C4-2B (cell line): ENCODE data around the gene ARID5B.

Experiments used
- CTCF ChIP-seq: fragments of 450-650 bp; conservative IDR thresholded peaks from 2 replicates; pipeline ENCODE4 v1.5.1; 2017; ENCODE audit warnings: mild to moderate bottlenecking
- ZFX ChIP-seq: fragments of 450-650 bp; IDR thresholded peaks from 2 replicates; pipeline ENCODE4 v1.6.1; 2017

- no peak for TF ChIP-seq CTCF
- TF ChIP-seq ZFX, result no peak
Measured at GRCh38 chr10:61983255-61983654, 81.8 kb downstream of the ARID5B start.
